Suprapubic skin (tissue), 4 donors: ENCODE results near the gene FGF11.

Source experiments
- CTCF ChIP-seq, 2 donors: fragments of 200-600 bp in 1 of 2; fragments of 450-650 bp in 1 of 2; sonication (generic) in 1 of 2; IDR thresholded peaks; one replicate each; pipeline ENCODE4 v1.5.1; 2016 to 2019; ENCODE audit warnings: antibody characterized with exemption in 2 of 2, mild to moderate bottlenecking in 1 of 2, moderate library complexity in 1 of 2
- EP300 ChIP-seq: sonication (generic); formaldehyde crosslinking; IDR thresholded peaks from one replicate; pipeline ENCODE4 v1.6.1; 2017; ENCODE audit warnings: antibody characterized with exemption
- POLR2A ChIP-seq, 2 donors: fragments of 450-650 bp; IDR thresholded peaks; one replicate each; pipeline ENCODE4 v1.6.1; 2017; ENCODE audit warnings: antibody characterized with exemption in 2 of 2, mild to moderate bottlenecking in 2 of 2, moderate library complexity in 2 of 2
- POLR2AphosphoS5 ChIP-seq, 3 donors: sonication (generic); formaldehyde crosslinking; IDR thresholded peaks; one replicate each; pipeline ENCODE4 v1.6.1; 2017; ENCODE audit warnings: antibody characterized with exemption in 3 of 3

GRCh38 chr17:7476951-7477350 lies 37.6 kb downstream of the FGF11 start:
- TF ChIP-seq POLR2A (IDR thresholded peaks at IDR 0.05) = no peak
- TF ChIP-seq CTCF (IDR thresholded peaks at IDR 0.05) = no peak
- TF ChIP-seq EP300 = no peak
- TF ChIP-seq POLR2AphosphoS5 (IDR thresholded peaks at IDR 0.05) = no peak
